Measurements from ENCODE around the gene PCDHGA11. TPM values are rescaled to one million over a fixed set of nuclear protein-coding genes. Genes with fewer than 3 reads are reported as not detected.
"Not testable (repeated sequence)": the region's sequence is repeated elsewhere in the genome, so short reads cannot be mapped to it uniquely, and the experiment has no call there.

PCDHGA11 gene
- total and polyA plus RNA-seq, 2 donors from 2014 or later, result 0.37 to 3.6 TPM

GRCh38 chr5:141427783-141428426 lies 7.1 kb downstream of the PCDHGA11 start:
- H3K9ac ChIP-seq (ENCODE audit: low read length in 3 of 3), result no peak overlapping the region
- FAIRE-seq (no peak), DNase-seq (no peak)
- no peaks in the 10 kb centered on the region for H3K36me3 ChIP-seq (ENCODE audit: control insufficient read depth in 2 of 3, insufficient read depth in 3 of 3, low read length in 3 of 3)
- H3K4me3 ChIP-seq (ENCODE audit: low read length in 3 of 3), result peak overlapping the region in 1 of 3 donors; percentile 19
- no peak overlapping the region for H3K27ac ChIP-seq (ENCODE audit: low read depth in 2 of 2, low read length in 2 of 2)
- intact Hi-C loops (cut with DNase I), result no loop called here
- TF ChIP-seq CTCF (IDR thresholded peaks at IDR 0.05; ENCODE audit: borderline replicate concordance, extremely low read depth, insufficient read depth), result no peak
- H3K9me3 ChIP-seq (ENCODE audit: control insufficient read depth in 2 of 3, insufficient read depth in 1 of 3, low read length in 3 of 3), result peaks cover 7 to 79% (median 33%) of the 10 kb centered on the region in 3 donors
- H3K27me3 ChIP-seq (ENCODE audit: control insufficient read depth, insufficient read depth, low read length), result no peaks in the 10 kb centered on the region
- no peaks in the 10 kb centered on the region for H3K4me1 ChIP-seq (ENCODE audit: control insufficient read depth in 2 of 3, insufficient read depth in 2 of 3, low read depth in 1 of 3, low read length in 3 of 3)

GRCh38 chr5:141430332-141431113 lies 9.7 kb downstream of the PCDHGA11 start, which contains the start of gene PCDHGA12:
PCDHGA12 (plus strand) TSS chr5:141430507; CDS start chr5:141430760, 253 bp downstream.
- Histone ChIP-seq H3K4me3 (ENCODE audit: low read length in 3 of 3) (peak within 1 kb of the TSS in 2 of 3 donors; percentile 1 to 39), H3K36me3 (ENCODE audit: control insufficient read depth in 2 of 3, insufficient read depth in 3 of 3, low read length in 3 of 3) (no peaks in the 10 kb centered on the region), H3K27me3 (ENCODE audit: control insufficient read depth, insufficient read depth, low read length) (no peaks in the 10 kb centered on the region), H3K4me1 (ENCODE audit: control insufficient read depth in 2 of 3, insufficient read depth in 2 of 3, low read depth in 1 of 3, low read length in 3 of 3) (no peaks in the 10 kb centered on the region), H3K27ac (ENCODE audit: low read depth in 2 of 2, low read length in 2 of 2) (no peak within 1 kb of the TSS), H3K9ac (ENCODE audit: low read length in 3 of 3) (no peak within 1 kb of the TSS), H3K9me3 (ENCODE audit: control insufficient read depth in 2 of 3, insufficient read depth in 1 of 3, low read length in 3 of 3) (peaks cover 7 to 69% (median 29%) of the 10 kb centered on the region in 3 donors)
- intact Hi-C loops (cut with DNase I), result no loop called here
- peak in 2 of 5 donors; percentile 29 to 47 for DNase-seq
- TF ChIP-seq CTCF (IDR thresholded peaks at IDR 0.05; ENCODE audit: borderline replicate concordance, extremely low read depth, insufficient read depth), result peak; percentile 34
- no peak for FAIRE-seq

GRCh38 chr5:141431286-141431685 lies 10.4 kb downstream of the PCDHGA11 start:
- TF ChIP-seq CTCF (IDR thresholded peaks at IDR 0.05; ENCODE audit: borderline replicate concordance, extremely low read depth, insufficient read depth), result no peak
- H3K27me3 ChIP-seq (ENCODE audit: control insufficient read depth, insufficient read depth, low read length), result no peaks in the 10 kb centered on the region
- no peak overlapping the region for H3K9ac ChIP-seq (ENCODE audit: low read length in 3 of 3)
- H3K36me3 ChIP-seq (ENCODE audit: control insufficient read depth in 2 of 3, insufficient read depth in 3 of 3, low read length in 3 of 3), result no peaks in the 10 kb centered on the region
- FAIRE-seq (no peak), DNase-seq (no peak)
- H3K9me3 ChIP-seq (ENCODE audit: control insufficient read depth in 2 of 3, insufficient read depth in 1 of 3, low read length in 3 of 3), result peaks cover 5 to 65% (median 25%) of the 10 kb centered on the region in 3 donors
- H3K4me3 ChIP-seq (ENCODE audit: low read length in 3 of 3), result peak overlapping the region in 1 of 3 donors; percentile 39
- intact Hi-C loops (cut with DNase I), result no loop called here
- no peak overlapping the region for H3K27ac ChIP-seq (ENCODE audit: low read depth in 2 of 2, low read length in 2 of 2)
- H3K4me1 ChIP-seq (ENCODE audit: control insufficient read depth in 2 of 3, insufficient read depth in 2 of 3, low read depth in 1 of 3, low read length in 3 of 3), result no peaks in the 10 kb centered on the region

GRCh38 chr5:141432308-141432707 lies 11.5 kb downstream of the PCDHGA11 start:
- H3K4me1 ChIP-seq (ENCODE audit: control insufficient read depth in 2 of 3, insufficient read depth in 2 of 3, low read depth in 1 of 3, low read length in 3 of 3); H3K27me3 ChIP-seq (ENCODE audit: control insufficient read depth, insufficient read depth, low read length); FAIRE-seq; DNase-seq; H3K27ac ChIP-seq (ENCODE audit: low read depth in 2 of 2, low read length in 2 of 2); intact Hi-C loops (cut with DNase I); H3K9ac ChIP-seq (ENCODE audit: low read length in 3 of 3); H3K36me3 ChIP-seq (ENCODE audit: control insufficient read depth in 2 of 3, insufficient read depth in 3 of 3, low read length in 3 of 3): not testable (repeated sequence)
- peak overlapping the region in 1 of 3 donors; percentile 39 for H3K4me3 ChIP-seq (ENCODE audit: low read length in 3 of 3)
- H3K9me3 ChIP-seq (ENCODE audit: control insufficient read depth in 2 of 3, insufficient read depth in 1 of 3, low read length in 3 of 3), result peaks cover 3 to 62% (median 19%) of the 10 kb centered on the region in 3 donors

GRCh38 chr5:141432726-141433125 lies 11.9 kb downstream of the PCDHGA11 start:
- peaks cover 2 to 57% (median 16%) of the 10 kb centered on the region in 3 donors for H3K9me3 ChIP-seq (ENCODE audit: control insufficient read depth in 2 of 3, insufficient read depth in 1 of 3, low read length in 3 of 3)
- H3K4me3 ChIP-seq (ENCODE audit: low read length in 3 of 3); H3K4me1 ChIP-seq (ENCODE audit: control insufficient read depth in 2 of 3, insufficient read depth in 2 of 3, low read depth in 1 of 3, low read length in 3 of 3); H3K36me3 ChIP-seq (ENCODE audit: control insufficient read depth in 2 of 3, insufficient read depth in 3 of 3, low read length in 3 of 3); intact Hi-C loops (cut with DNase I); H3K27ac ChIP-seq (ENCODE audit: low read depth in 2 of 2, low read length in 2 of 2); H3K9ac ChIP-seq (ENCODE audit: low read length in 3 of 3); H3K27me3 ChIP-seq (ENCODE audit: control insufficient read depth, insufficient read depth, low read length); FAIRE-seq; DNase-seq: not testable (repeated sequence)

Data from kidney (tissue), 14 donors.